PFSK-1 (cell line): ENCODE measurements around the gene GCNA.

Source experiments
- FOXP2 ChIP-seq: optimal IDR thresholded peaks from 2 replicates; pipeline ENCODE3; 2011; ENCODE audit warnings: borderline replicate concordance, control low read depth, inconsistent platforms; ENCODE audit not compliant: insufficient read depth; ENCODE audit errors: extremely low read length, extremely low read depth
- POLR2AphosphoS5 ChIP-seq: IDR thresholded peaks from 2 replicates; pipeline ENCODE4 v1.6.1; 2012; ENCODE audit warnings: low read depth, mild to moderate bottlenecking, control low read depth, low read length, moderate library complexity
- REST ChIP-seq, 2 experiments: IDR thresholded peaks; 2 replicates each; pipeline versions ENCODE4 v1.6.1 to v1.8.0; 2011 to 2012; ENCODE audit warnings: low read depth in 2 of 2, low read length in 2 of 2, control low read depth in 1 of 2, inconsistent platforms in 1 of 2, mild to moderate bottlenecking in 1 of 2, moderate library complexity in 1 of 2; ENCODE audit not compliant: insufficient read depth in 1 of 2
- SIN3A ChIP-seq: IDR thresholded peaks from 2 replicates; pipeline ENCODE4 v1.6.1; 2012; ENCODE audit warnings: mild to moderate bottlenecking, low read length, moderate library complexity, borderline replicate concordance; ENCODE audit not compliant: insufficient read depth
- TAF1 ChIP-seq: IDR thresholded peaks from 2 replicates; pipeline ENCODE4 v1.6.1; 2012; ENCODE audit warnings: low read length, control low read depth, borderline replicate concordance; ENCODE audit not compliant: insufficient read depth

The GCNA gene

GRCh38 chrX:71661919-71662318, 83.7 kb downstream of the GCNA start:
- no peak for TF ChIP-seq POLR2AphosphoS5
- TF ChIP-seq FOXP2: no peak
- no peak for TF ChIP-seq REST (IDR thresholded peaks at IDR 0.05; ENCODE audit: insufficient read depth in 1 of 2, low read depth in 2 of 2, low read length in 2 of 2)
- no peak for TF ChIP-seq TAF1
- no peak for TF ChIP-seq SIN3A
